HepG2 (cell line): ENCODE data around the gene CNOT10. TPM values are rescaled to one million over a fixed set of nuclear protein-coding genes. Genes with fewer than 3 reads are reported as not detected.

Source experiments
- AGO2 ChIP-seq: fragments of 200-400 bp; formaldehyde crosslinking; optimal IDR thresholded peaks from 2 replicates; pipeline ENCODE3; 2017; ENCODE audit warnings: mild to moderate bottlenecking, low read depth, low read length, moderate library complexity
- ATAD3A ChIP-seq: sonication (generic); formaldehyde crosslinking; IDR thresholded peaks from 2 replicates; pipeline ENCODE4 v1.4.0; 2020; ENCODE audit warnings: missing genetic modification reagents
- BRCA1 ChIP-seq: sonication (generic); formaldehyde crosslinking; IDR thresholded peaks from 2 replicates; pipeline ENCODE4 v1.4.0; 2020; ENCODE audit warnings: missing genetic modification reagents
- GABPB1 ChIP-seq: IDR thresholded peaks from 2 replicates; pipeline ENCODE4 v1.6.1; 2016; ENCODE audit warnings: mild to moderate bottlenecking, missing genetic modification reagents, moderate library complexity, missing compliant biosample characterization
- GTF3A ChIP-seq: sonication (generic); formaldehyde crosslinking; conservative IDR thresholded peaks from 2 replicates; pipeline ENCODE4 v1.4.0; 2020; ENCODE audit warnings: mild to moderate bottlenecking, missing genetic modification reagents
- HIC2 ChIP-seq: sonication (generic); formaldehyde crosslinking; IDR thresholded peaks from 2 replicates; pipeline ENCODE4 v1.9.0; 2022; ENCODE audit warnings: low read depth, missing genetic modification reagents
- HMG20B ChIP-seq: conservative IDR thresholded peaks from 2 replicates; pipeline ENCODE4 v1.6.1; 2016; ENCODE audit warnings: missing genetic modification reagents, missing compliant biosample characterization
- HOXA3 ChIP-seq: sonication (generic); formaldehyde crosslinking; IDR thresholded peaks from 2 replicates; pipeline ENCODE4 v1.5.0; 2020; ENCODE audit warnings: missing genetic modification reagents
- KDM2A ChIP-seq: sonication (generic); formaldehyde crosslinking; IDR thresholded peaks from 2 replicates; pipeline ENCODE4 v1.4.0; 2020; ENCODE audit warnings: low read depth, missing genetic modification reagents, borderline replicate concordance
- NFE2 ChIP-seq: sonication (generic); formaldehyde crosslinking; IDR thresholded peaks from 2 replicates; pipeline ENCODE4 v1.4.0; 2020; ENCODE audit warnings: missing genetic modification reagents
- POLR2AphosphoS2 ChIP-seq: IDR thresholded peaks from 2 replicates; pipeline ENCODE4 v1.6.1; 2011; ENCODE audit warnings: low read depth, low read length, improper control_type of control experiment
- SETDB1 ChIP-seq: sonication (generic); formaldehyde crosslinking; IDR thresholded peaks from 2 replicates; pipeline ENCODE4 v1.5.1; 2020; ENCODE audit warnings: missing genetic modification reagents, mild to moderate bottlenecking, borderline replicate concordance
- SP5 ChIP-seq: IDR thresholded peaks from 2 replicates; pipeline ENCODE4 v1.6.1; 2016; ENCODE audit warnings: low read depth, borderline replicate concordance
- TSC22D2 ChIP-seq: sonication (generic); formaldehyde crosslinking; IDR thresholded peaks from 2 replicates; pipeline ENCODE4 v1.5.1; 2020; ENCODE audit warnings: missing genetic modification reagents, mild to moderate bottlenecking, borderline replicate concordance
- ZNF136 ChIP-seq: sonication (generic); formaldehyde crosslinking; IDR thresholded peaks from 2 replicates; pipeline ENCODE4 v1.8.1; 2022; ENCODE audit warnings: low read depth, mild to moderate bottlenecking, moderate library complexity, missing genetic modification reagents
- ZNF18 ChIP-seq: sonication (generic); formaldehyde crosslinking; IDR thresholded peaks from 2 replicates; pipeline ENCODE4 v1.8.0; 2022; ENCODE audit warnings: mild to moderate bottlenecking, missing genetic modification reagents; ENCODE audit not compliant: insufficient replicate concordance
- ZNF274 ChIP-seq: sonication (generic); formaldehyde crosslinking; IDR thresholded peaks from 2 replicates; pipeline ENCODE4 v1.5.1; 2020; ENCODE audit warnings: mild to moderate bottlenecking, missing genetic modification reagents
- ZNF562 ChIP-seq: sonication (generic); formaldehyde crosslinking; IDR thresholded peaks from 2 replicates; pipeline ENCODE4 v1.8.0; 2022; ENCODE audit warnings: missing genetic modification reagents, borderline replicate concordance
- ZNF597 ChIP-seq: sonication (generic); formaldehyde crosslinking; IDR thresholded peaks from 2 replicates; pipeline ENCODE4 v1.5.0; 2020; ENCODE audit warnings: missing genetic modification reagents
- polyA plus RNA-seq, 8 experiments: library from polyadenylated mRNA; depleted of rRNA in 3 of 8; stranded (reverse) in 7 of 8; unstranded in 1 of 8; fragments of >200 nt; fragmentation: Illumina TruSeq in 4 of 8; extraction: Trizol in 4 of 8; gene quantifications; 2 replicates each; pipeline versions ENCODE4 v1.2.1 to v1.2.3, GENCODE V29; 2011 to 2016; ENCODE audit warnings: low read depth in 4 of 8, missing spikeins in 1 of 8, mixed read lengths in 1 of 8; ENCODE audit not compliant: insufficient read depth in 1 of 8
- total RNA-seq, 5 experiments: library from RNA; depleted of rRNA; stranded (reverse); fragments of >200 nt; fragmentation: Illumina TruSeq; extraction: Trizol; gene quantifications; 2 replicates each; pipeline ENCODE4 v1.2.3, GENCODE V29; 2016; ENCODE audit warnings: low read depth in 1 of 5
- TF ChIP-seq, protein P1 (sequence below): sonication (generic); formaldehyde crosslinking; IDR thresholded peaks from 2 replicates; pipeline ENCODE4 v1.4.0; 2020; ENCODE audit warnings: missing genetic modification reagents; ENCODE audit errors: not compliant biosample characterization
- TF ChIP-seq, protein P2 (sequence below): IDR thresholded peaks from 2 replicates; pipeline ENCODE4 v1.6.1; 2016
- TF ChIP-seq, protein P3 (sequence below): sonication (generic); formaldehyde crosslinking; IDR thresholded peaks from 2 replicates; pipeline ENCODE4 v1.5.0; 2020; ENCODE audit warnings: missing genetic modification reagents, mild to moderate bottlenecking, borderline replicate concordance

Gene CNOT10
- total and polyA plus RNA-seq, 2 of the 13 experiments (the other 11 are each of a cell fraction or from before 2014, with no cell fraction given), result 21.2 to 34.1 TPM

GRCh38 chr3:32684800-32685542 is at the start of gene CNOT10 (continued):
- TF ChIP-seq SP5 (CRISPR knock-in tag) (peak; percentile 71; the same call in 1 of the 2 replicates), GABPB1 (peak; percentile 97), GTF3A (CRISPR knock-in tag) (no peak), ZNF597 (CRISPR knock-in tag) (no peak), KDM2A (CRISPR knock-in tag) (peak; percentile 62; the same call in 1 of the 2 replicates), POLR2AphosphoS2 (no peak), ZNF274 (peak; percentile 95), HIC2 (CRISPR knock-in tag) (no peak), ZNF562 (CRISPR knock-in tag) (no peak), ATAD3A (no peak), TSC22D2 (CRISPR knock-in tag) (no peak), NFE2 (CRISPR knock-in tag) (no peak), AGO2 (peak; percentile 73), ZNF18 (CRISPR knock-in tag) (no peak), BRCA1 (CRISPR knock-in tag) (peak; percentile 47; the same call in 1 of the 2 replicates), SETDB1 (no peak), ZNF136 (CRISPR knock-in tag) (peak; percentile 54; the same call in 1 of the 2 replicates), HOXA3 (CRISPR knock-in tag) (peak; percentile 91; the same call in 1 of the 2 replicates), HMG20B (CRISPR knock-in tag) (no peak)
- TF ChIP-seq, protein P1, sequence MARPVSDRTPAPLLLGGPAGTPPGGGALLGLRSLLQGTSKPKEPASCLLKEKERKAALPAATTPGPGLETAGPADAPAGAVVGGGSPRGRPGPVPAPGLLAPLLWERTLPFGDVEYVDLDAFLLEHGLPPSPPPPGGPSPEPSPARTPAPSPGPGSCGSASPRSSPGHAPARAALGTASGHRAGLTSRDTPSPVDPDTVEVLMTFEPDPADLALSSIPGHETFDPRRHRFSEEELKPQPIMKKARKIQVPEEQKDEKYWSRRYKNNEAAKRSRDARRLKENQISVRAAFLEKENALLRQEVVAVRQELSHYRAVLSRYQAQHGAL, result no peak
- TF ChIP-seq, protein P2, sequence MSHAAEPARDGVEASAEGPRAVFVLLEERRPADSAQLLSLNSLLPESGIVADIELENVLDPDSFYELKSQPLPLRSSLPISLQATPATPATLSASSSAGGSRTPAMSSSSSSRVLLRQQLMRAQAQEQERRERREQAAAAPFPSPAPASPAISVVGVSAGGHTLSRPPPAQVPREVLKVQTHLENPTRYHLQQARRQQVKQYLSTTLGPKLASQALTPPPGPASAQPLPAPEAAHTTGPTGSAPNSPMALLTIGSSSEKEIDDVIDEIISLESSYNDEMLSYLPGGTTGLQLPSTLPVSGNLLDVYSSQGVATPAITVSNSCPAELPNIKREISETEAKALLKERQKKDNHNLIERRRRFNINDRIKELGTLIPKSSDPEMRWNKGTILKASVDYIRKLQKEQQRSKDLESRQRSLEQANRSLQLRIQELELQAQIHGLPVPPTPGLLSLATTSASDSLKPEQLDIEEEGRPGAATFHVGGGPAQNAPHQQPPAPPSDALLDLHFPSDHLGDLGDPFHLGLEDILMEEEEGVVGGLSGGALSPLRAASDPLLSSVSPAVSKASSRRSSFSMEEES (CRISPR knock-in tag), result no peak
- TF ChIP-seq, protein P3, sequence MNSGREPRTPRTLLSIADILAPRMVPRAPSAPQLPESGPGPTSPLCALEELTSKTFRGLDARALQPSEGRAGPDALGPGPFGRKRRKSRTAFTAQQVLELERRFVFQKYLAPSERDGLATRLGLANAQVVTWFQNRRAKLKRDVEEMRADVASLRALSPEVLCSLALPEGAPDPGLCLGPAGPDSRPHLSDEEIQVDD, result no peak; the same call in 1 of the 2 replicates
